HL-60/S4 treated with retinoic acid at 250 ng/mL for 4 days and 3 days (cell line): Measurements from ENCODE around the gene HP.

Experiments used
- in situ Hi-C: fragments of 300-500 bp; cut with MboI; formaldehyde crosslinking; loops from 2 replicates; pipeline ENCODE4 v1.7.0; 2022; ENCODE audit warnings: low sequenced_read_pairs

HP gene

GRCh38 chr16:72084445-72084844 lies 30.1 kb downstream of the HP start:
- in situ Hi-C loops: no loop called here

- in situ Hi-C loops: no loop called here
These were observed 30.7 kb downstream of the HP start for GRCh38 chr16:72085002-72085401.

GRCh38 chr16:72091217-72091616 lies 36.9 kb downstream of the HP start:
- in situ Hi-C loops: no loop called here

- in situ Hi-C loops: no loop called here
These were observed 38.6 kb downstream of the HP start for GRCh38 chr16:72092832-72093447.

- in situ Hi-C loops: no loop called here
These were observed 39.4 kb downstream of the HP start, which contains the start of the genes DHX38 and TXNL4B for GRCh38 chr16:72093448-72094265. DHX38 (plus strand) TSS chr16:72093847; CDS start chr16:72096158, 2,311 bp downstream. TXNL4B (minus strand) TSS chr16:72093620; CDS start chr16:72090749, 2,871 bp downstream.

GRCh38 chr16:72094266-72094610 lies 39.9 kb downstream of the HP start:
- in situ Hi-C loops: no loop called here

GRCh38 chr16:72098936-72099335 lies 44.6 kb downstream of the HP start:
- in situ Hi-C loops: no loop called here

- in situ Hi-C loops: no loop called here
These were observed 45.1 kb downstream of the HP start for GRCh38 chr16:72099377-72099818.

GRCh38 chr16:72101195-72101594 lies 46.9 kb downstream of the HP start:
- in situ Hi-C loops: no loop called here

GRCh38 chr16:72104905-72105304 lies 50.6 kb downstream of the HP start:
- in situ Hi-C loops: no loop called here

GRCh38 chr16:72105978-72106377 lies 51.7 kb downstream of the HP start:
- in situ Hi-C loops: no loop called here

GRCh38 chr16:72107371-72107770 lies 53.1 kb downstream of the HP start:
- in situ Hi-C loops: no loop called here

- in situ Hi-C loops: no loop called here
These were observed 54.2 kb downstream of the HP start for GRCh38 chr16:72108353-72109102.

GRCh38 chr16:72109300-72109699 lies 55.0 kb downstream of the HP start:
- in situ Hi-C loops: no loop called here

- in situ Hi-C loops: no loop called here
These were observed 55.7 kb downstream of the HP start for GRCh38 chr16:72109966-72110530.
